HCT116 (cell line): Measurements from ENCODE around the gene SPATS2L. TPM values are rescaled to one million over a fixed set of nuclear protein-coding genes. Genes with fewer than 3 reads are reported as not detected.

Experiments
- ATAC-seq: fragments of 200-7000 bp; cut with Tn5 transposase; 2 replicates; pipeline ENCODE4 v1.9.1; 2020; ENCODE audit warnings: mild to moderate bottlenecking, moderate library complexity
- BruUV-seq: library from RNA; stranded (reverse); fragments of 400-500 nt; replicated peaks from 2 replicates; lab custom pipeline; 2021; lab: Mats Ljungman, UMichigan
- CTCF ChIA-PET: fragments of 300-600 bp; sonication (Branson Sonifier 250); formaldehyde crosslinking; loops from one replicate; lab custom pipeline; 2021; ENCODE audit warnings: antibody characterized with exemption; lab: Charles Lee
- POLR2A ChIA-PET: fragments of 300-600, 350-600 bp; sonication (Branson Sonifier 250); formaldehyde crosslinking; loops from one replicate; lab custom pipeline; 2021; ENCODE audit warnings: antibody characterized with exemption; lab: Charles Lee
- RAD21 ChIA-PET, 2 experiments: fragments of 300-600 bp; sonication (Branson Sonifier 250); formaldehyde crosslinking; loops; one replicate each; lab custom pipeline; 2023; ENCODE audit warnings: low total read pairs in 2 of 2; ENCODE audit not compliant: uncharacterized antibody in 2 of 2, unreplicated experiment in 2 of 2, low non-redundant PET in 1 of 2; lab: Charles Lee
- DNase-seq: peaks from one replicate; pipeline ENCODE4 v3.0.0-alpha.2; 2010; ENCODE audit warnings: low read depth, low spot score
- H2AFZ ChIP-seq: fragments of 200-600 bp; shearing (Covaris generic), sonication (generic); 2 replicates; pipeline ENCODE4 v1.6.1; 2017; ENCODE audit warnings: low read depth, mixed run types, mixed read lengths, antibody characterized with exemption, low read length; ENCODE audit not compliant: poor library complexity, severe bottlenecking
- H3K27ac ChIP-seq: 2 replicates; pipeline ENCODE4 v1.5.1; 2012; ENCODE audit warnings: low read depth, low read length
- H3K27me3 ChIP-seq: fragments of 200-600 bp; sonication (generic); 2 replicates; pipeline ENCODE4 v1.6.1; 2016; ENCODE audit warnings: mixed run types, low read length, mixed read lengths; ENCODE audit not compliant: insufficient read depth
- H3K36me3 ChIP-seq, 2 experiments: fragments of 200-500 bp in 1 of 2; fragments of 200-600 bp in 1 of 2; sonication (Bioruptor generic) in 1 of 2; sonication (generic) in 1 of 2; 2 replicates each; pipeline versions ENCODE4 v1.5.1 to v1.6.1; 2014 to 2016; ENCODE audit warnings: low read length in 2 of 2, inconsistent platforms in 1 of 2, mixed read lengths in 1 of 2, mixed run types in 1 of 2; ENCODE audit not compliant: insufficient read depth in 2 of 2, control insufficient read depth in 1 of 2
- H3K4me1 ChIP-seq, 2 experiments: fragments of 200-600 bp in 1 of 2; sonication (generic) in 1 of 2; 2 replicates each; pipeline versions ENCODE4 v1.5.1 to v1.6.1; 2012 to 2017; ENCODE audit warnings: low read length in 2 of 2, inconsistent platforms in 1 of 2, mild to moderate bottlenecking in 1 of 2, mixed read lengths in 1 of 2, mixed run types in 1 of 2, moderate library complexity in 1 of 2; ENCODE audit not compliant: insufficient read depth in 2 of 2, control insufficient read depth in 1 of 2
- H3K4me2 ChIP-seq: fragments of 200-600 bp; sonication (generic); 2 replicates; pipeline ENCODE4 v1.6.1; 2017; ENCODE audit warnings: mixed run types, low read length, mixed read lengths
- H3K4me3 ChIP-seq, 2 experiments: fragments of 200-600 bp in 1 of 2; sonication (generic) in 1 of 2; replicated peaks in 1 of 2; 2 replicates each; pipeline ENCODE4 v1.5.1; 2011 to 2016; ENCODE audit warnings: low read length in 2 of 2, control low read depth in 1 of 2, low read depth in 1 of 2, mild to moderate bottlenecking in 1 of 2, mixed read lengths in 1 of 2, mixed run types in 1 of 2
- H3K79me2 ChIP-seq: fragments of 200-600 bp; sonication (generic); 2 replicates; pipeline ENCODE4 v1.6.1; 2017; ENCODE audit warnings: mild to moderate bottlenecking, mixed run types, low read length, moderate library complexity, mixed read lengths; ENCODE audit not compliant: insufficient read depth
- H3K9ac ChIP-seq: fragments of 200-600 bp; sonication (generic); 2 replicates; pipeline ENCODE4 v1.6.1; 2016; ENCODE audit warnings: low read length, mixed read lengths
- H3K9me2 ChIP-seq: fragments of 200-600 bp; sonication (generic), shearing (Covaris generic); 2 replicates; pipeline ENCODE4 v1.6.1; 2017; ENCODE audit warnings: mixed run types, mild to moderate bottlenecking, moderate library complexity; ENCODE audit not compliant: insufficient read depth
- H3K9me3 ChIP-seq, 2 experiments: fragments of 200-500 bp in 1 of 2; fragments of 200-600 bp in 1 of 2; sonication (Bioruptor generic) in 1 of 2; sonication (generic) in 1 of 2; 2 replicates each; pipeline ENCODE4 v1.6.1; 2014 to 2017; ENCODE audit warnings: low read length in 2 of 2, mixed read lengths in 2 of 2, inconsistent platforms in 1 of 2, low read depth in 1 of 2, mild to moderate bottlenecking in 1 of 2, mixed run types in 1 of 2, moderate library complexity in 1 of 2; ENCODE audit not compliant: control insufficient read depth in 1 of 2, insufficient read depth in 1 of 2
- H4K20me1 ChIP-seq: fragments of 200-600 bp; sonication (generic), shearing (Covaris generic); 2 replicates; pipeline ENCODE4 v1.6.1; 2017; ENCODE audit warnings: mixed run types, mild to moderate bottlenecking, moderate library complexity; ENCODE audit not compliant: insufficient read depth
- ATF3 ChIP-seq: IDR thresholded peaks from 2 replicates; pipeline ENCODE4 v1.6.1; 2012
- CBX3 ChIP-seq: IDR thresholded peaks from 2 replicates; pipeline ENCODE4 v1.6.1; 2012; ENCODE audit warnings: low read depth
- CEBPB ChIP-seq: IDR thresholded peaks from 2 replicates; pipeline ENCODE4 v1.6.1; 2012; ENCODE audit warnings: low read depth
- ELF1 ChIP-seq: IDR thresholded peaks from 2 replicates; pipeline ENCODE4 v1.6.1; 2012; ENCODE audit warnings: low read depth, borderline replicate concordance
- EZH2 ChIP-seq: fragments of 200-600 bp; sonication (generic); IDR thresholded peaks from 2 replicates; pipeline ENCODE4 v1.6.1; 2017; ENCODE audit warnings: antibody characterized with exemption, mixed run types
- FOSL1 ChIP-seq: IDR thresholded peaks from 2 replicates; pipeline ENCODE4 v1.6.1; 2012; ENCODE audit warnings: low read depth
- POLR2A ChIP-seq: IDR thresholded peaks from 2 replicates; pipeline ENCODE4 v1.7.0; 2011; ENCODE audit warnings: borderline replicate concordance; ENCODE audit not compliant: insufficient read depth, insufficient read length; ENCODE audit errors: extremely low read depth
- REST ChIP-seq: IDR thresholded peaks from 2 replicates; pipeline ENCODE4 v1.6.1; 2012; ENCODE audit warnings: low read depth
- TCF7L2 ChIP-seq: IDR thresholded peaks from 2 replicates; pipeline ENCODE4 v1.7.0; 2011; ENCODE audit warnings: borderline replicate concordance, inconsistent platforms; ENCODE audit not compliant: insufficient read depth, insufficient read length; ENCODE audit errors: extremely low read depth
- YY1 ChIP-seq: IDR thresholded peaks from 2 replicates; pipeline ENCODE4 v1.6.1; 2011; ENCODE audit warnings: low read length, low read depth, moderate library complexity, mild to moderate bottlenecking; ENCODE audit not compliant: insufficient replicate concordance; ENCODE audit errors: extremely low read depth
- ZFX ChIP-seq: fragments of 450-650 bp; IDR thresholded peaks from 2 replicates; pipeline ENCODE4 v1.6.1; 2017
- intact Hi-C: fragments of 100-400 bp; cut with micrococcal nuclease; formaldehyde crosslinking; loops from 2 replicates; pipeline ENCODE4 v1.10.0; 2022
- total RNA-seq: library from RNA; stranded (reverse); gene quantifications from one replicate; pipeline ENCODE4 v1.2.1, GENCODE V29; 2021; ENCODE audit not compliant: unreplicated experiment
- TF ChIP-seq, protein P1 (sequence below): IDR thresholded peaks from 2 replicates; pipeline ENCODE4 v1.6.1; 2012

The SPATS2L gene
- total RNA-seq, 1 experiment from 2014 or later = 87.1 TPM

- Histone ChIP-seq H3K27ac (no peak overlapping the region), H2AFZ (no peak overlapping the region), H3K4me1 (no peaks in the 10 kb centered on the region), H3K27me3 (no peaks in the 10 kb centered on the region), H3K9me2 (no peaks in the 10 kb centered on the region), H3K4me2 (no peak overlapping the region), H3K4me3 (no peak overlapping the region), H4K20me1 (no peaks in the 10 kb centered on the region), H3K79me2 (no peaks in the 10 kb centered on the region), H3K9me3 (no peaks in the 10 kb centered on the region), H3K9ac (no peak overlapping the region), H3K36me3 (no peaks in the 10 kb centered on the region)
- no peak for ATAC-seq
- TF ChIP-seq ELF1 (no peak), EZH2 (no peak)
- TF ChIP-seq, protein P1, sequence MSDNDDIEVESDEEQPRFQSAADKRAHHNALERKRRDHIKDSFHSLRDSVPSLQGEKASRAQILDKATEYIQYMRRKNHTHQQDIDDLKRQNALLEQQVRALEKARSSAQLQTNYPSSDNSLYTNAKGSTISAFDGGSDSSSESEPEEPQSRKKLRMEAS = no peak
- BruUV-seq = no TSS peak
- intact Hi-C loops = no loop called here
- CTCF ChIA-PET = no interaction called here
- RAD21 ChIA-PET = no interaction called here
- POLR2A ChIA-PET = no interaction called here
- no peak for DNase-seq
These were observed 41.9 kb upstream of the SPATS2L start for GRCh38 chr2:200264631-200265030.

- ChIA-PET CTCF (no interaction called here), POLR2A (no interaction called here), RAD21 (no interaction called here)
- Histone ChIP-seq H3K79me2 (no peaks in the 10 kb centered on the region), H3K27ac (no peak overlapping the region), H3K9ac (no peak overlapping the region), H3K4me2 (no peak overlapping the region), H3K36me3 (no peaks in the 10 kb centered on the region), H2AFZ (no peak overlapping the region), H4K20me1 (no peaks in the 10 kb centered on the region), H3K9me3 (no peaks in the 10 kb centered on the region), H3K27me3 (no peaks in the 10 kb centered on the region), H3K9me2 (no peaks in the 10 kb centered on the region), H3K4me1 (no peaks in the 10 kb centered on the region), H3K4me3 (no peak overlapping the region)
- ATAC-seq (no peak), DNase-seq (no peak)
- intact Hi-C loops = no loop called here
- no TSS peak for BruUV-seq
- no peak for TF ChIP-seq ATF3
- no peak for TF ChIP-seq TCF7L2
- no peak for TF ChIP-seq FOSL1
- TF ChIP-seq REST = no peak
- no peak for TF ChIP-seq POLR2A
- no peak for TF ChIP-seq ZFX
- TF ChIP-seq YY1 = no peak
- no peak for TF ChIP-seq CBX3
- TF ChIP-seq CEBPB = no peak
These were observed 40.1 kb upstream of the SPATS2L start for GRCh38 chr2:200266406-200266805.
